ENCODE measurements around the gene ZFP36.

DNA sequence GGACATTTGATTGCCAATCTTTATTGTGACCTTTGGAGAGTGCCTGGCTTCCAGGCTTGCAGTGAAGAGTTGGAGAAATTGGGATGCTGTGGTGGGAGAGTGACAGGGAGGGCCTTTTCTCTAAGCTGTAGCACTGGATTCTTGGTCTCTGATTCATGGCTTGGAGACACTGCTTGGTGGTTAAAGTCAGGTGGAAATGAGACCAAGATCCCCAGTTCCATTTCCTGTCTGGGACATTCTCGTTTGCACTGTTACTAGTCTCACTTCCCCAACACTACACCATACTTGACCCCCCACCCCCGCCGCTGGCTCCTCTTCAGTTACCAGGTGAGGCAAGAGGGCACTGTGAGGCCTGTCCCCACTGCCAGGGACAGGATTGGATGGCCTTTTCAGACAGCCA, 41.6 kb downstream of the ZFP36 start:
- TF ChIP-seq POLR2A (IDR thresholded peaks at IDR 0.05; ENCODE audit: low read length) (no peak), GATA1 (IDR thresholded peaks at IDR 0.05; ENCODE audit: low read depth, low read length) (no peak)

Measured in erythroblast (primary cell).